Stomach (tissue), 9 donors: ENCODE data around the gene GJD4. TPM values are rescaled to one million over a fixed set of nuclear protein-coding genes. Genes with fewer than 3 reads are reported as not detected.

Experiments
- DNase-seq, 2 donors: peaks; one replicate each; pipeline versions ENCODE4 v3.0.0 to v3.0.0-alpha.2; 2013 to 2019
- H3K27ac ChIP-seq, 5 donors: fragments of 200-600 bp in 4 of 5; sonication (generic) in 4 of 5; one replicate each; pipeline ENCODE4 v1.5.1; 2013 to 2019; ENCODE audit warnings: mild to moderate bottlenecking in 1 of 5, moderate library complexity in 1 of 5
- H3K27me3 ChIP-seq, 3 donors: fragments of 200-600 bp; sonication (generic); one replicate each; pipeline ENCODE4 v1.5.1; 2017 to 2019; ENCODE audit warnings: mixed run types in 1 of 3
- H3K36me3 ChIP-seq, 4 donors: fragments of 200-600 bp; sonication (generic); 1 replicate in 3 of 4; 2 replicates in 1 of 4; pipeline ENCODE4 v1.5.1; 2016 to 2019
- H3K4me1 ChIP-seq, 4 donors: fragments of 200-600 bp; sonication (generic); one replicate each; pipeline ENCODE4 v1.5.1; 2016 to 2019
- H3K4me3 ChIP-seq, 4 donors: fragments of 200-600 bp; sonication (generic) in 3 of 4; one replicate each; pipeline ENCODE4 v1.5.1; 2016 to 2019; ENCODE audit warnings: mild to moderate bottlenecking in 1 of 4
- H3K9me3 ChIP-seq, 4 donors: fragments of 200-600 bp; sonication (generic); one replicate each; pipeline ENCODE4 v1.5.1; 2016 to 2019
- EP300 ChIP-seq: sonication (generic); formaldehyde crosslinking; IDR thresholded peaks from one replicate; pipeline ENCODE4 v1.6.1; 2017; ENCODE audit warnings: antibody characterized with exemption
- POLR2A ChIP-seq, 4 donors: fragments of 450-650 bp; IDR thresholded peaks; one replicate each; pipeline ENCODE4 v1.6.1; 2016; ENCODE audit warnings: antibody characterized with exemption in 4 of 4, control low read depth in 2 of 4, mild to moderate bottlenecking in 1 of 4, moderate library complexity in 1 of 4
- POLR2AphosphoS5 ChIP-seq, 3 donors: sonication (generic); formaldehyde crosslinking; IDR thresholded peaks; one replicate each; pipeline ENCODE4 v1.6.1; 2016; ENCODE audit warnings: antibody characterized with exemption in 3 of 3
- WGBS, 5 donors: extraction: QIAGEN DNeasy Blood & Tissue Kit in 3 of 5; methylation state at CpG; one replicate each; pipeline versions ENCODE4 v1.1.5 to v1.1.7; 2013 to 2018; 5-methylcytosine and 5-hydroxymethylcytosine counted together
- intact Hi-C: fragments of 100-400 bp; cut with DNase I; formaldehyde crosslinking; loops from one replicate; pipeline ENCODE4 v1.15.1; 2023; ENCODE audit warnings: low total_unique reads
- polyA plus RNA-seq, 3 donors: library from polyadenylated mRNA; stranded (reverse); fragments of 200-250 nt; gene quantifications; one replicate each; pipeline ENCODE4 v1.2.3, GENCODE V29; 2013
- total RNA-seq, 5 donors: library from RNA; depleted of rRNA; stranded (reverse); fragments of >200 nt; gene quantifications; one replicate each; pipeline versions ENCODE4 v1.1.0 to v1.2.3, GENCODE V29; 2014 to 2016
- TF ChIP-seq, protein P1 (sequence below), 7 experiments: fragments of 450-650 bp in 4 of 7; fragments of 200-600 bp in 3 of 7; sonication (generic) in 3 of 7; IDR thresholded peaks; one replicate each; pipeline ENCODE4 v1.5.1; 2016 to 2019; ENCODE audit warnings: antibody characterized with exemption in 7 of 7, control low read depth in 2 of 7, mild to moderate bottlenecking in 1 of 7
- donor health status: healthy with polysubstance abuse.
- donor health status: Bipolar disorder and iron deficiency.
- donor health status: healthy.

The GJD4 gene
- total and polyA plus RNA-seq, 8 donors = not detected

DNA sequence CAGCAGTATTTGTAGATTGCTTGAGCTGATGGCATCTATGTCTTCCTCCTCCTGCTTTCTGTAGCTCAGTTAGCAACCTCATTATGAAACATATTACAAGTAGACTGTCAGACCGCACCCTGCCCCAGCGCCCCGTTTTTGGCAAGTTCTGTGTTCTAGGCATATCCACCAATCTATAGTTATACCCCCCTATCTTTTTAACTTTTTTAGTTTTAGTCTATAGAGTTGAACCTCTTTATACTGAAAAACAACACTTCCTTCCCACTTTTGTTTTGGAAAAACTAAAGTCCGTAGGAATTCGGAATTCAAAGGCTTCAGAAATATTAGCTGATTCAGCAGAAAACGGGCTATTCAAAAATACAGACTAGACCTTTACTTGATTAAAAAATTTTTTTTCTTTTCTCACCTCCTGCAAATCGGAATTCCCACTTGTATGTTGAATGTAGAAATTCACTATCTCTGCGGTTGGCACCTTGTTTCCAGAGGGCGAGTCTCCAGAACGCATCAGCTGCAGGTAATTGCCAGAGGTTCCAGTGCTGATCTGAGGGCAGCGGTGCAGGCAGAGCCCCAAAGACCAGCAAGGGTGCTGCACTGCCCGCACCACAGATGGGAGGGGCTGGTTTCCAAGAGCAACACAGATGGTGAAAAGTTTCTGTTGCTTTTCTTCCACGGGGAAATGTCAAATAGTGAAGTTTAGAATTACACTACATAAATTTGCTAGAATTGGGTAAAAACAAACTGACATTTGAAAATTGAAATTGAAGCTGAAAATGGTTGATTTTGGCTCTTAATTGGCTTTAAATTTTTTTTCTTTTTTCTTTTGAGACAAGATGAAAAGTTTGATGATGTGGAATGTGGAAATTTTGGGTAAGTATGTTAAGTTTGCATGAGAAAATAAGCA is 39.2 kb downstream of the GJD4 start:
- H3K27ac ChIP-seq = peak overlapping the region in 4 of 5 donors; percentile 56 to 91 (median 83)
- TF ChIP-seq, protein P1, sequence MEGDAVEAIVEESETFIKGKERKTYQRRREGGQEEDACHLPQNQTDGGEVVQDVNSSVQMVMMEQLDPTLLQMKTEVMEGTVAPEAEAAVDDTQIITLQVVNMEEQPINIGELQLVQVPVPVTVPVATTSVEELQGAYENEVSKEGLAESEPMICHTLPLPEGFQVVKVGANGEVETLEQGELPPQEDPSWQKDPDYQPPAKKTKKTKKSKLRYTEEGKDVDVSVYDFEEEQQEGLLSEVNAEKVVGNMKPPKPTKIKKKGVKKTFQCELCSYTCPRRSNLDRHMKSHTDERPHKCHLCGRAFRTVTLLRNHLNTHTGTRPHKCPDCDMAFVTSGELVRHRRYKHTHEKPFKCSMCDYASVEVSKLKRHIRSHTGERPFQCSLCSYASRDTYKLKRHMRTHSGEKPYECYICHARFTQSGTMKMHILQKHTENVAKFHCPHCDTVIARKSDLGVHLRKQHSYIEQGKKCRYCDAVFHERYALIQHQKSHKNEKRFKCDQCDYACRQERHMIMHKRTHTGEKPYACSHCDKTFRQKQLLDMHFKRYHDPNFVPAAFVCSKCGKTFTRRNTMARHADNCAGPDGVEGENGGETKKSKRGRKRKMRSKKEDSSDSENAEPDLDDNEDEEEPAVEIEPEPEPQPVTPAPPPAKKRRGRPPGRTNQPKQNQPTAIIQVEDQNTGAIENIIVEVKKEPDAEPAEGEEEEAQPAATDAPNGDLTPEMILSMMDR (IDR thresholded peaks at IDR 0.05) = no peak
- no peak for TF ChIP-seq POLR2A (IDR thresholded peaks at IDR 0.05)
- intact Hi-C loops = no loop called here
- H3K4me3 ChIP-seq = peak overlapping the region; percentile 75 to 87 (median 77)
- peaks cover 0 to 34% (median 4%) of the 10 kb centered on the region in 3 donors for H3K27me3 ChIP-seq
- no peaks in the 10 kb centered on the region for H3K9me3 ChIP-seq
- H3K4me1 ChIP-seq = peaks cover 20 to 41% (median 36%) of the 10 kb centered on the region in 4 donors
- WGBS, 5 donors = 8 to 18% (median 10%) methylated on average over 13 of the region's 13 CpGs
- no peaks in the 10 kb centered on the region for H3K36me3 ChIP-seq
- DNase-seq = no peak

DNA sequence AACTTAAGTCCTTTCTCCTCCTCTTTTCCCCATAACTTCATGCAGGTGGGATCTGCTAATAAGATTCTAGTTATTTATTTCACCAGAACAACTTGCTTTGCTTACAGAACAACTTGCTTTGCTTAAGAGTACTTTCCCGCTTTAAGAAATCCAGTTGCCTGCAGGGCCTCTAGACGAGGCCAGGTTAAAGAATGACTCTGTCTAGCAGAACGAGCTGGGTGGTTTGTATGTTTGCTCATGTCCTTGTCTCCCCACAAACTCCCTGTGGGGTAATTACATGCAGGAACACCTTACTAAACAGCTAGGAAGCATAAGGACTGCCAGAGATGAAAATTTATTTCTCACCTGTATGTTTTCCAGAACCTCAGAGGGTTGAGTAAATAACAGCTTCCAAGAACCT is 45.8 kb downstream of the GJD4 start:
- TF ChIP-seq, protein P1 (IDR thresholded peaks at IDR 0.05) = no peak
- TF ChIP-seq EP300 = no peak
- TF ChIP-seq POLR2A (IDR thresholded peaks at IDR 0.05) = no peak
- no peak for TF ChIP-seq POLR2AphosphoS5 (IDR thresholded peaks at IDR 0.05)
- Histone ChIP-seq H3K27me3 (no peaks in the 10 kb centered on the region), H3K4me1 (no peaks in the 10 kb centered on the region), H3K9me3 (no peaks in the 10 kb centered on the region), H3K36me3 (no peaks in the 10 kb centered on the region), H3K27ac (no peak overlapping the region), H3K4me3 (no peak overlapping the region)
- WGBS, 5 donors = 55 to 66% (median 61%) methylated on average over 3 of the region's 3 CpGs
- no peak for DNase-seq
- intact Hi-C loops = no loop called here

DNA sequence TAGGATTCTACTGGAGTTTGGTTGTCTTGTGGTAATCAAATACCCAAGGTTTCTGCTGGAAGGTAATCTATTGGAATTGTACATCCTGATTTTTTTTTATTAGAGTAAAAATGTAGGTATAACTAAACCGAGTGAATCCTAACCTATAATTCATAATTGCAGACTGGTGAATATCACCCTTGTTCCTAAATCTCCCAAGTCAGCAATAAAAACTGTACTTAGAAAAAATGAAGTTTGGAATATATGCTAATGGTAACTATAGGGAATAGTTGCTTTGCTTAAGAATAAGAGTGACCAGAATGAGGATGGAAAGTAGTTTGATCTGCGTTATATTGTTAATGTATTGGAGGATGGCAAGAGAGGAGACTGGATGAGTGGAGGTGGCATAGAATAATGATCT is 47.7 kb downstream of the GJD4 start:
- no peaks in the 10 kb centered on the region for H3K27me3 ChIP-seq
- H3K4me3 ChIP-seq = no peak overlapping the region
- no peaks in the 10 kb centered on the region for H3K9me3 ChIP-seq
- H3K27ac ChIP-seq = no peak overlapping the region
- TF ChIP-seq POLR2AphosphoS5 (IDR thresholded peaks at IDR 0.05) (no peak), EP300 (no peak), POLR2A (IDR thresholded peaks at IDR 0.05) (no peak)
- TF ChIP-seq, protein P1 (IDR thresholded peaks at IDR 0.05) = no peak
- intact Hi-C loops = no loop called here
- H3K4me1 ChIP-seq = no peaks in the 10 kb centered on the region
- H3K36me3 ChIP-seq = no peaks in the 10 kb centered on the region
- WGBS, 5 donors = 86 to 96% (median 92%) methylated on average over 2 of the region's 2 CpGs
- DNase-seq = no peak

DNA sequence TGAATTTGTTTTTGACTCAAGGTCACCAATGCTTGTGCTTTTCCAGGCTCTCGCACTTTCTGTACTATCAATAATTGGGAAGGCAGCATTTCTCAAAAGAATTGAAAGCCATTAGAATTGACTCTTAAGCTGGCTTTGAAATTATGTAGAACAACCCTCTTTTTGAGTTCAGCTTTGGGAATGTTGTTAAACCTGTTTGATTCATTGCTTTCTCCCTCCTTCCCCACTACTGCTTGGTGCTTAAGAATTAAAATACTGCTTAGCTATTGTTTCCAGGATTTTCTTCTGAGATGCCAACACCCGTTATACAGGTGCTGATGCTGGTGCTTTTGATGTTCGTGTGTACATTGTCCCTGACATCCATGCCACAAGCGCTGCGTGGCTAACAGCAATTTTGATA is 52.5 kb downstream of the GJD4 start:
- H3K4me1 ChIP-seq = no peaks in the 10 kb centered on the region
- no peak overlapping the region for H3K4me3 ChIP-seq
- H3K9me3 ChIP-seq = no peaks in the 10 kb centered on the region
- 39 to 74% (median 55%) methylated on average over 5 of the region's 5 CpGs for WGBS, 5 donors
- no peak for DNase-seq
- H3K27ac ChIP-seq = no peak overlapping the region
- H3K27me3 ChIP-seq = no peaks in the 10 kb centered on the region
- TF ChIP-seq EP300 = no peak
- no peak for TF ChIP-seq POLR2A (IDR thresholded peaks at IDR 0.05)
- TF ChIP-seq, protein P1 (IDR thresholded peaks at IDR 0.05) = no peak
- intact Hi-C loops = no loop called here
- no peaks in the 10 kb centered on the region for H3K36me3 ChIP-seq

Other genes starting within 250 kb of the GJD4 start
- gene FZD8, start 37.0 kb downstream of the GJD4 start, total RNA-seq = 10 to 100 TPM in 4 of 5 donors, 1 to 10 TPM in 1; 1.2 to 17.7 (median 12.1) TPM
- gene FZD8, start 37.0 kb downstream of the GJD4 start, polyA plus RNA-seq = 1 to 10 TPM in 2 of 3 donors, under 1 TPM in 1; 0.92 to 2.4 (median 1.5) TPM